Measurements from ENCODE around the gene GMNN.

Gene GMNN

GRCh38 chr6:24807584-24807983 is 32.8 kb downstream of the GMNN start:
- Histone ChIP-seq H3K9me2 (replicated peaks; ENCODE audit: low read depth, low read length) (no peaks in the 10 kb centered on the region), H3K4me1 (ENCODE audit: insufficient read depth, low read length, poor library complexity, severe bottlenecking) (no peaks in the 10 kb centered on the region), H3K27me3 (ENCODE audit: insufficient read depth, low read length, poor library complexity, severe bottlenecking) (no peaks in the 10 kb centered on the region), H3K9ac (ENCODE audit: low read depth, low read length, poor library complexity, severe bottlenecking) (no peak overlapping the region), H3K79me2 (ENCODE audit: insufficient read depth, low read length) (no peaks in the 10 kb centered on the region), H3K4me3 (ENCODE audit: low read length, poor library complexity, severe bottlenecking) (no peak overlapping the region), H3F3A (ENCODE audit: low read depth) (no peaks in the 10 kb centered on the region), H3K9me3 (ENCODE audit: insufficient read depth, low read depth, low read length) (no peaks in the 10 kb centered on the region), H2AFZ (ENCODE audit: low read length) (no peak overlapping the region), H4K20me1 (ENCODE audit: insufficient read depth, low read length, poor library complexity, severe bottlenecking) (no peaks in the 10 kb centered on the region), H3K36me3 (ENCODE audit: insufficient read depth, low read length) (peaks cover 51% of the 10 kb centered on the region; the same call in 1 of the 2 replicates), H3K4me2 (ENCODE audit: low read depth, low read length, poor library complexity, severe bottlenecking) (no peak overlapping the region)
- no peak for TF ChIP-seq EZH2phosphoT487 (IDR thresholded peaks at IDR 0.05; ENCODE audit: borderline replicate concordance)
- TF ChIP-seq CTCF (conservative IDR thresholded peaks at IDR 0.05; ENCODE audit: low read length): no peak

- no peak overlapping the region for H3K4me3 ChIP-seq (ENCODE audit: low read length, poor library complexity, severe bottlenecking)
- H4K20me1 ChIP-seq (ENCODE audit: insufficient read depth, low read length, poor library complexity, severe bottlenecking): no peaks in the 10 kb centered on the region
- TF ChIP-seq EZH2phosphoT487 (IDR thresholded peaks at IDR 0.05; ENCODE audit: borderline replicate concordance): no peak
- TF ChIP-seq CTCF (conservative IDR thresholded peaks at IDR 0.05; ENCODE audit: low read length): no peak
- H3K4me1 ChIP-seq (ENCODE audit: insufficient read depth, low read length, poor library complexity, severe bottlenecking): no peaks in the 10 kb centered on the region
- peaks cover 42% of the 10 kb centered on the region; the same call in 1 of the 2 replicates for H3K36me3 ChIP-seq (ENCODE audit: insufficient read depth, low read length)
- no peaks in the 10 kb centered on the region for H3K27me3 ChIP-seq (ENCODE audit: insufficient read depth, low read length, poor library complexity, severe bottlenecking)
- H2AFZ ChIP-seq (ENCODE audit: low read length): no peak overlapping the region
- no peak overlapping the region for H3K4me2 ChIP-seq (ENCODE audit: low read depth, low read length, poor library complexity, severe bottlenecking)
- H3K9ac ChIP-seq (ENCODE audit: low read depth, low read length, poor library complexity, severe bottlenecking): no peak overlapping the region
- H3K9me2 ChIP-seq (replicated peaks; ENCODE audit: low read depth, low read length): no peaks in the 10 kb centered on the region
- no peaks in the 10 kb centered on the region for H3K9me3 ChIP-seq (ENCODE audit: insufficient read depth, low read depth, low read length)
- no peaks in the 10 kb centered on the region for H3F3A ChIP-seq (ENCODE audit: low read depth)
- no peaks in the 10 kb centered on the region for H3K79me2 ChIP-seq (ENCODE audit: insufficient read depth, low read length)
These were observed 35.0 kb downstream of the GMNN start for GRCh38 chr6:24809728-24810127.

- Histone ChIP-seq H3K4me2 (ENCODE audit: low read depth, low read length, poor library complexity, severe bottlenecking) (no peak overlapping the region), H3K9me3 (ENCODE audit: insufficient read depth, low read depth, low read length) (no peaks in the 10 kb centered on the region), H2AFZ (ENCODE audit: low read length) (no peak overlapping the region), H4K20me1 (ENCODE audit: insufficient read depth, low read length, poor library complexity, severe bottlenecking) (no peaks in the 10 kb centered on the region), H3K4me3 (ENCODE audit: low read length, poor library complexity, severe bottlenecking) (no peak overlapping the region), H3F3A (ENCODE audit: low read depth) (no peaks in the 10 kb centered on the region), H3K79me2 (ENCODE audit: insufficient read depth, low read length) (no peaks in the 10 kb centered on the region), H3K4me1 (ENCODE audit: insufficient read depth, low read length, poor library complexity, severe bottlenecking) (no peaks in the 10 kb centered on the region), H3K9me2 (replicated peaks; ENCODE audit: low read depth, low read length) (no peaks in the 10 kb centered on the region), H3K27me3 (ENCODE audit: insufficient read depth, low read length, poor library complexity, severe bottlenecking) (no peaks in the 10 kb centered on the region), H3K36me3 (ENCODE audit: insufficient read depth, low read length) (peaks cover 27% of the 10 kb centered on the region), H3K9ac (ENCODE audit: low read depth, low read length, poor library complexity, severe bottlenecking) (no peak overlapping the region)
- no peak for TF ChIP-seq EZH2phosphoT487 (IDR thresholded peaks at IDR 0.05; ENCODE audit: borderline replicate concordance)
- TF ChIP-seq CTCF (conservative IDR thresholded peaks at IDR 0.05; ENCODE audit: low read length): no peak
These were observed 43.6 kb downstream of the GMNN start for GRCh38 chr6:24818346-24818745.

All from Loucy (cell line).